ACHN (cell line): Measurements from ENCODE around the gene LILRA1.
"Not testable (repeated sequence)": the region's sequence is repeated elsewhere in the genome, so short reads cannot be mapped to it uniquely, and the experiment has no call there.

Experiments used
- DNase-seq: peaks from one replicate; pipeline ENCODE4 v3.0.0-alpha.2; 2015
- in situ Hi-C: cut with HindIII; loops from 2 replicates; pipeline ENCODE4 v1.10.0; 2017; ENCODE audit warnings: low sequenced_read_pairs, low pct_ligation_motif_present, low pct_unique_long_range_greater_than_20kb

The LILRA1 gene

DNA sequence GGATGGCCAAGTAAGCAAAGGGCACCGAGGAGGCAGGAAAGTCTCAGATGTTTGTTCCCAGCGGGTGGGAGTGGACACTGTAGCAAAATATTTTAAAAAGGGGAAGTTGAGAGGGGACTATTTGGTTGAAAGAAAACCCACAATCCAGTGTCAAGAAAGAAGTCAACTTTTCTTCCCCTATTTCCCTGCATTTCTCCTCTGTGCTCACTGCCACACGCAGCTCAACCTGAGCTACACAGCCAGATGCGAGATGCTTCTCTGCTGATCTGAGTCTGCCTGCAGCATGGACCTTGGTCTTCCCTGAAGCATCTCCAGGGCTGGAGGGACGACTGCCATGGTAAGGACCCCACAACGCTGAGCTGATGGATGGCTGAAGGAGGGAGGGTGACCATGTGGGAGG, at the start of gene LILRA1:
Gene LILRA1, plus strand, starts transcription at position 188 of the 400 bp plus-strand sequence. CDS start 613 bp downstream, outside the sequence.
- DNase-seq, in situ Hi-C loops: not testable (repeated sequence)

DNA sequence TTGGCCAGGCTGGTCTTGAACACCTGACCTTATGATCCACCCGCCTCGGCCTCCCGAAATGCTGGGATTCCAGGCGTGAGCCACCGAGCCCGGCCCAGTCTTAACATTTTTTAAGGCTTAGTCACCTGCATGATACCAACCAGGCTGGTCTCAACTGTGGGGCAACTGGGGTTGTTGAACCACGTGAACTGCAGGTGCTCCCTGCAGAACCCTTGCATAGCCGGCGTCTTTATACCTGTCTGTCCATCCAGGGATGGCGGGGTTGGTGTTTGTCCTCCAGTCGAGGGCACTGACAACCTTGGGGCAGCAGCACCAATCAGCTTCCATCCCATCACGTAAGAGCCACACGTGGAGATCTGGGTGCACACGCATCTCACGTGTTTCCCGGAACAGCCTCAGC, 44.6 kb upstream of the LILRA1 start:
- DNase-seq: no peak
- in situ Hi-C loops: no loop called here

DNA sequence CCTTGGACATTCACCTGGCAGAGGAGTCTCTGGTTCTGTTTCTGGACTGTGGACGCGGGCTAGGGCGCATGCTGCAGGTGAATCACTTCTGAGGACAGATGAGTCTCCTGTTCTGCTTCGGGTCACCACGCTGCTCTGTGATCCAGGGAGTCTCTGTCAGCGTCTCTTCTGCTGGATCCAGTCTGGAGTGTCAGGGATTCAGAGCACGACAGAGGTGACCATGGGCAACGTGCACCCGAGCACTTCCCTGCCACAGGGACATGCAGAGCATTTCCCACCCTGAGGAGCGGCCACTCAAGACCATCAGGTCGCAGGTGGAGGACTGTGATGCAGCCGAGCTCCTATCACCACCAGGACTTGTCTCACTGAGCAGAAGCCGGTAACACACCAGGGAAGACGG, 44.2 kb upstream of the LILRA1 start:
- in situ Hi-C loops: no loop called here
- DNase-seq: no peak

DNA sequence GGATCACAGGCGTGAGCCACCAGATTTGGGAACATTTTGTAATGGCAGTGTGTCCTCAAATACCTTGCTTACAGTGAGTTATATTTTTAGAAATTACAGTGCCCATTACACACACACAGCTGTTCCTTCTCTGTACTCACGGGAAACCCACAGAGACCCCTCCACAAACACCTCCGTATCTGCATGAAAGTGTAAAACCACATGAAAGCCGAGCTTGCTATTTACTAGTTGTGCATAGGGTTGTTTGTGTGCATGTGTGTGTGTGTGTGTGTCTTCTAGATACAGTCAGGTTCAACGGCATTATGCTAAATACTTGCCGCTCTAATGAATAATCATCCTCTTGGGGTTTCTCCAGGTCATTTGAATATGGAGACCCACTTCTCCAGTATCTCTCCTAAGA, 42.1 kb upstream of the LILRA1 start:
- DNase-seq: no peak
- in situ Hi-C loops: no loop called here

DNA sequence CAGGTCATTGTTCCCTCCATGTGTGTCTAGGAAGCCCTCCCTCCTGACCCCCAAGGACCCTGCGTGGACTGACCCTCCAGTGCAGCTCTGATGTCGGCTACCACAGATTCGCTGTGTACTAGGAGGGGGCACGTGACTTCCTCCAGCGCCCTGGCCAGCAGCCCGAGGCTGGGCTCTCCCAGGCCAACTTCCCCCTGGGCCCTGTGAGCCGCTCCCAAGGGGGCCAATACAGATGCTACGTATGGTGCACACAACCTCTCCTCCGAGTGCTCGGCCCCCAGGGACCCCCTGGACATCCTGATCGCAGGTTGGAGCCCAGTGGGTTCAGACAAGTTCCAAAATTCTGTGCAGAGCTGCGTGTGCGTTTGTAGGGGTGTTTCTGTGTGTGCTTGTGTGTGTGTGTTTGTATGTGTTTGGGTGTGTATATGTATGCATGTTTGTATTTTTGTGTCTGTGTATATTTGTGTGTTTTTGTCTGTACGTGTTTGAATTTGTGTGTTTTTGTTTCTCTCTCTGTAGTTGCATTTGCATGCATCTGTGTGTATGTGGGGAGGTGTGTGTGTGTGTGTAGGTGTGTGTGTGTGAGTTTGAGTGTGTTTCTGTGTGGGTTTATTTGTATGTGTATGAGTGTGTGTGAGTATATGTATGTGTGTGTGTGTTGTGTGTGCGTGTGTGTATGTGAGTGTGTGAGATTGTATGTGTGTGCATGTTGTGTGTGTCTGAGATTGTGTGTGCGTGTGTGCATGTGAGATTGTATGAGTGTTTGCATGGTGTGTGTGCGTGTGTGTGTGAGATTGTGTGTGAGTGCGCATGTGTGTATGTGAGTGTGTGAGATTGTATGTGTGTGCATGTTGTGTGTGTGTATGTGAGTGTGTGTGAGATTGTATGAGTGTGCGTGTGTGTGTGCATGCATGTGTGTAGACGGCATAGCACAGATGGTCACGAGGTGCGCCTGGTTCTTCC, 41.2 kb upstream of the LILRA1 start:
- in situ Hi-C loops: no loop called here
- no peak for DNase-seq

DNA sequence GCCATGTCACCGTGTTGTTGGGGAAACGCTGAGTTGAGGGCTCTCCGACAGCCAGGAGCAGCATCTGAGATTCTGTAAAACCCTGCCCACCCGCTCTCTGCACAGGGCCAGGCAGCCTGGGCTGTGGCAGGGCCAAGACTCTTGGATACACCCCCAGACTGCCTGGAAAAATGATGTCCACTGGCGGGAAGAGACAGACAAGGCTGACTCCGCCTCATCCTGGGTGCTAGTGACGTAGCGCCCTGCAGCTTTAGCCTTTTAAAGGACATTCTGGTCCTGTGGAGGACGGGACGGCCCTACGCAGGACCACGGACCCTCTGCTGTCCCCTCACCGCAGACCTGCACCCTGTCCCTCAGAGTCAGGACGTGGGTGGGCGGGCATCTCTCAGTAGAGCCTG, 40.5 kb upstream of the LILRA1 start:
- in situ Hi-C loops: no loop called here
- no peak for DNase-seq

DNA sequence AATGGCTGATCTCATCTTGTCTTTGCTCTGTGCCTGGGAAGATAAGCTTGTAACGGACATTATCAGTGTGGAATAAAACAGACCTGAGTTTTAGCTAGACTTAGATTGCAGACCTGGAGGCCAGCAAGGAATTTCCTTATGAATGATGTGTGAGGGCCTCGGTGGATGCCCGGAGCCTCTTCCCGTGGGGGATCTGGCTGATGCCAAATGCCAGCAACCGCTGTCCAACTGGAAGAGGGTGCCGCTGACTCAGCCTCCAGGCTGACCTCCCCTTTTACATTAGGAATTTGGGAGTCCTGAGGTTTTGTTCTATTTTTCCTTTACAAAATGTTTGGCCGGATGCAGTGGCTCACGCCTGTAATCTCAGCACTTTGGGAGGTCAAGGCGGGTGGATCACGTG, 39.4 kb upstream of the LILRA1 start:
- DNase-seq: no peak
- in situ Hi-C loops: no loop called here

DNA sequence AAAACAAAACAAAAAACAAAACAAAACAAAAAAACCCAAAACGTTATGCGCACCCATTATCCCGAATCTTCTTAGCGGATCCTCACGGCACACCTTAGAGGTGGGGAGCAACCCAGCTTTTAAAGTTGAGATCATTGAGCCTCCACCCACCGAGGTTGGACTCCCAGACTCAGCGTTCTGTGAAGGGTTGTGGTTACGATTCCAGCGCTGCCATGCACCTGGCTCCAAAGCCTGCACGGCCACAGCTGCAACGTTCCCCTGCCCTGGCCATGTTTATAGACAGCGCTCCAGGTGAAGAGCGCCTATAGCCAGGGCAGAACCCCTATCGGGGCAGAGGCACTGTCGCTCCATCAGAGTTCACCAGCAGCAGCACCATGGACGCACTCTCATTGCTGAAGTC, 38.5 kb upstream of the LILRA1 start:
- DNase-seq: no peak
- in situ Hi-C loops: no loop called here

DNA sequence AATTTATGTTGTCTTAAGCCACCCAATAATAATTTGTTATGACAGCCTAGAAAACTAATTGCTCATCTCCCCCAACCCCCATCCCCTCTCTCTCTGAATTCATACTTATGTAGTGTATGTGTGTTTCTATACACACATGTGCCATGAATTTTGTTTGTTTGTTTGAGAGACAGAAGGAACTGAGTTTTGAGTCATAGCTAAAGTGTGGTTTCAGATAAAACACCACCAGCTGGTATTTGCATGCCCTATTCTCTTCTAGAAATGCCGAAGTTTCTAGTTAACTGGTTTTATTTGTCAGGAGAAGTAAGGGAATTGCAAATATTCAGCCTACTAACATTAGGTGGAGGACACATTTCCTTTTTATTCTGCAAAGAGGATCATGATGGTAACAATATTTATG, 37.2 kb upstream of the LILRA1 start:
- in situ Hi-C loops: no loop called here
- DNase-seq: no peak

DNA sequence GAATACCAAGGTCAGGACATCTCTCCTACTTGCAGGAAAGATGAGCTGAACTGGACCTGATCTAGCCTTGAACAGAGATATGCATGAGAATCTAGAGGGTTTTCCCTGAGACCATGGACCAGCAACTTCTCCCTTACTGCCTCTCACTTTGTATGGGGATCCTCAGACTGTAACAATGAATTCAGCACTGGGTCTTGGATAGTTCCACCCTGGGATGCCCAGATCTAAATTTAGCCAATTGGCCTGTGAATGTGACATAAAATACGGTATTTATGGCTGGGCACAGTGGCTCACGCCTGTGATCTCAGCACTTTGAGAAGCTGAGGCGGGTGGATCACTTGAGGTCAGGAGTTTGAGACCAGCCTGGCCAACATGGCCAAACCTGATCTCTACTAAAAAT, 35.1 kb upstream of the LILRA1 start:
- in situ Hi-C loops: no loop called here
- no peak for DNase-seq

DNA sequence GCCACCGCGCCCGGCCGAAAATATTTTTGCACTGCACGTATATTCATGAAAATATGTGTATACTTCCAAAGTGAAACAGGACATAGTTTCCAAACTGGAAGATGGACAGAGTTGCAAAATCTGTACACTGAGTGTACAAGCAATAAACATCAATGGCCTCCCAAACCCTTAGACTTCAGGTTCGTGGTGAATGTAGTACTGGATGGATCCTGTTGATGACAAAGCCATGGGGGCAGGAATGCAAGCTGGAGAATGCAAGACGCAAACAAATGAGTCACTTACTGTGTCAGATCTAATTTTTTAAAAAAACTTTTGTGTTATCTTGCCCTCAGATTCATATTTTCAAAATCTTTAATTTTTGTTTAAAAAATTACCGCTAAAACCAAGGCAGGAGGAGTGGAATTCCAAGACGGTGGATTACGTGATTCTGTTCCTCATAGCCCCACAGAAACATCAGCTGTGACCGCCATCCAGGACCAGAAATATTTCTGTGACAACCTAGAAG, 32.5 kb upstream of the LILRA1 start:
- DNase-seq: no peak
- in situ Hi-C loops: no loop called here

DNA sequence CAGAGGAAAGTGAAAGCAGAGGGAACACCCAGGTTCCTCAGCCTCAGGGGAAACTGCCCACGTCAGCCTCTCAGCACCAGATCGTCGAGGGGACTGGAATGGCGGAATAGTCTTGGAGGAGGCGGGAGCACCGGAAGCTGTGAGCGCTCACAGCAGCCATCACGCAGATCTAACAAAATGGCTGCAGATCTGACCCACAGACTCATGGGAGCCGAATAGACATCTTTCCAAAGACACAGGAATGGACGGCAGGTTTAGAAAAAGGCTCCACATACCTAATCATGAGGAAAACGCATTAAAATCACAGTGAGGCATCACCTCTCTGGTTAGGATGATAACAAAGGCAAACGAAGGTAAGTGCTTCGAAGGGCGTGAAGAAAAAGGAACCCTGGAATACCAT, 31.6 kb upstream of the LILRA1 start:
- DNase-seq: no peak
- in situ Hi-C loops: no loop called here

DNA sequence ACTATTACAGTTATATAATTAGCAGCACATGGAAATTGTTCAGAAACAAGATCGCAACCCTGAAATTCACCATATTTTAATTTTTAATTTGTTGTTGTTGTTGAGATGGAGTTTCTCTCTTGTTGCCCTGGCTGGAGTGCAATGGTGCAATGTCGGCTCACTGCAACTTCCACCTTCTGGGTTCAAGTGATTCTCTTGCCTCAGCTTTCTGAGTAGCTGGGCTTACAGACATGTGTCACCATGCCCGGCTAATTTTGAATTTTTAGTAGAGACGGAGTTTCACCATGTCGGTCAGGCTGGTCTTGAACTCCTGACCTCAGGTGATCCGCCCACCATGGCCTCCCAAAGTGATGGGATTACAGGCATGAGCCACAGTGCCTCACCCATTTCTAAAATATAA, 30.2 kb upstream of the LILRA1 start:
- DNase-seq, in situ Hi-C loops: not testable (repeated sequence)

DNA sequence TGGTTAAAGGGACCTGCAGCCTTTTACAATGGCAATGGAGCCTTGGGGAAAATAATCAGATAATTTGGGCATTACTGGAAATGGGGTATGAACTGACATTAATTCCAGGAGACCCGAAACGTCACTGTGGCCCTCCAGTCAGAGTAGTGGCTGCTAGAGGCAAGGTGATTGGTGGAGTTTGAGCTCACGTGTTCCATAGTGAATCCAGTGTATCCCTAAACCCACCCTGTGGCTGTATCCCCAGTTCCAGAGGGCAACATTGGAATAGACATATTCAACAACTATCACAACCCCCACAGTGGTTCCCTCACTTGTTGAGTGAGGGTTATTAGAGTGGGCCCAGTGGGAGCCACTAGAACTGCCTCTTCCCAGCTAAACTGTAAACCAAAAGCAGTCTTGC, 23.1 kb upstream of the LILRA1 start:
- no peak for DNase-seq
- in situ Hi-C loops: no loop called here

DNA sequence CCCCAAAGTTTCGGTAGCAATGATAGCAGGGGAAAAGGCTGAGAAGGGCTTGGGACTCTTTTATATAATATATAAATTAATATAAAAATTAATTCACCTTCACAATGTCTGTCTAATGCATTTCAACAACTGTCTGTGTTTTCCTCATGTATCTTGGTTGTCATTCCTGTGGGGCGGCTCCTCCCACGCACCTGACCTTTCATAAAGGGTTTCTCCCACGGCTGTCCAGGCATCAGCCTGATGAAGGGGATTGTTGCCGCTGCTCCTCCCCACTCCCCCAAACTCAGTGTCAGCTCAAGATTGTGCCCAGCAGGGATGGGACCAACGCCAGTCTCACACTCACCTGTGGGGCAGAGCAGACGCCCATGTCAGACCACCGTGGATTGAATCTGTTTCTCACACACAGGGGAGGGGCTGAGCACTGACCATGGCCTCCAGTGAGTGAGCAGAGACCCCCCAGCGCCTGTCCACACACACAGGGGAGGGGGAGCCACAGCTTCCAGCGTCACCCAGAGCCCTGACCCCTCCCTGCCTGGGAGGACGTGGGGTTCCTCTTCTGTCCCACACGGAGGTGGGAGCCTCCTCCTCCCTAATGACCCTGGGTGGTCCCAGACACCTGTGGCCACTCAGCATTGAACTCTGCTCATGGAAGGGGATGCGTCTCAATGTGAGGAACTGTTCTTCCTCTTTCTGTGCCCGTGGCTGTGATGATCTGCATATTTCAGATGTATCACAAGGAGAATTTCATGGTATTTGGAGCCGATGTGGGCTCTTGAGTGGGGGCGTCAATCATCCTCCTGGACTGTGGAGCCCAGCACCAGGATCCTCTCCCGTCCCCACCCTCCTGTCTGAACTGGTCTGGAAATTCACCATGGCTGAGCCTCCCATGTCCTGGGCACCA, 21.5 kb upstream of the LILRA1 start:
- in situ Hi-C loops, DNase-seq: not testable (repeated sequence)

DNA sequence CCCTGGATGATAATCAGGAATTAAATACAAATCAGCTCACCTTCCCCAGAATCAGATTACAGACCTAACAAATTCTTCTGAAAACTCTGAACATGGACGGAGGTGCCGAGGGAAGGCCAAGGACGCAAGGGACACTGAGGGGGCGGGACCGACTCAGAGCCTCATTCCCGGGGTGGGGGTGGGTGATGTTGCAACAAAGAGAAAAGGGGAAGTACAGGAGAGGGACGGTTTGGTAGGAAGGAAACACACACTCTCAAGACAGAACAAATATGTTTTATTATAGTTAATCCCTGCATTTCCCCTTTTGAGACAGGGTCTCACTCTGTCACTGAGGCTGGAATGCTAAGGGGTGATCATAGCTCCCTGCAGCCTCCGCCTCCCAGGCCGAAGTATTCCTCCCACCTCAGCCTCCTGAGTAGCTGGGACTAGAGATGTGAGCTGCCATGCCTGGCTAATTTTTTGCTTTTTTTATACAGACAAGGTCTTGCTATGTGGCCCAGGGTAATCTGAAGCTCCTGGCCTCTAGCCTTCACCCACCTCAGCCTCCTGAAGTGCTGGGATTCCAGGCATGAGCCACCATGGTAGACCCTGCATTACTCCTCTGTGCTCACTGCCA, 20.6 kb upstream of the LILRA1 start:
- DNase-seq: no peak
- in situ Hi-C loops: no loop called here

DNA sequence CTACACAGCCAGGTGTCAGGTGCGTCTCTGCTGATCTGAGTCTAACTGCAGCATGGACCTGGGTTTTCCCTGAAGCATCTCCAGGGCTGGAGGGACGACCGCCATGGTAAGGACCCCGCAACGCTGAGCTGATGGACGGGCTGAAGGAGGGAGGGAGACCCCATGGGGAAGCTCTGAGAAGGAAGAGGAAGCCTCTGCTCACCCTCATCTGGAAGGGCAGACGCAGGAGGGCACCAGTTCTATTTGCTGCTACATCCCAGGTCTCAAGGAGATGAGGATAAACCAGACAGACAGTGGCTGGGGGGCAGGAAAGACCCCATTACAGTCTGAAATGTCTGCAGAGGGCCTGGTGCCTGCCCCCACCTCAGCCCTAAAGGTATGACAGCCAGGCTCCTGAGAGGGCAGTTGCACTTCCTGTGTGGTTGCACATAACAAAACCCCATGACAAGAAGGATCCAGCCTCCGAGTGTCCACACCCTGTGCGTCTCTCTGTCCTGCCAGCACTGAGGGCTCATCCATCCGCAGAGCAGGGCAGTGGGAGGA, 20.0 kb upstream of the LILRA1 start, which contains the start of gene LILRA2:
Gene LILRA2, plus strand, starts transcription at position 461 of the 543 bp plus-strand sequence. CDS start 89 bp downstream, outside the sequence.
- in situ Hi-C loops: no loop called here

DNA sequence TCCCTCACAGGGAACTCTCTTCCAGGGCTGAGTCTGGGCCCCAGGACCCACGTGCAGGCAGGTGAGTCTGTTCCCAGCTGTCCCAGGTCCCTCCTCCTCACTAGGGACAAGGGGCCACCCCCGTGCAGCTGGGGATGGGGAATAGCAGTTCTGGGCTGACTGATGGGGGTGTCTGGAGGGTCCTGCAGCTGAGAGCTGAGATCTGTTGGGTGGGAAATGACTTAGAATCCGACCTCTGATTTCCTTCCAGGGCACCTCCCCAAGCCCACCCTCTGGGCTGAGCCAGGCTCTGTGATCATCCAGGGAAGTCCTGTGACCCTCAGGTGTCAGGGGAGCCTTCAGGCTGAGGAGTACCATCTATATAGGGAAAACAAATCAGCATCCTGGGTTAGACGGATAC, 19.4 kb upstream of the LILRA1 start:
- in situ Hi-C loops: no loop called here
- DNase-seq: no peak

More for the DNA sequence above, 20.0 kb upstream of the LILRA1 start, which contains the start of gene LILRA2:
- no peak for DNase-seq
